Measurements from ENCODE around the gene UBL5.
A peak's percentile ranks its signal among the peaks of the same experiment; 100 is the strongest.
"Not testable (repeated sequence)": the region's sequence is repeated elsewhere in the genome, so short reads cannot be mapped to it uniquely, and the experiment has no call there.

Gene UBL5

GRCh38 chr19:9836021-9836420 lies 8.3 kb downstream of the UBL5 start:
- Histone ChIP-seq H3K4me1 (no peaks in the 10 kb centered on the region), H2AFZ (no peak overlapping the region), H3K4me2 (ENCODE audit: low read length) (peak overlapping the region; percentile 77), H3K4me3 (ENCODE audit: low read depth, low read length) (peak overlapping the region; percentile 87), H3K36me3 (ENCODE audit: control insufficient read depth, insufficient read depth, low read length) (no peaks in the 10 kb centered on the region), H3K9me3 (ENCODE audit: control insufficient read depth, low read length) (no peaks in the 10 kb centered on the region), H3K9ac (no peak overlapping the region), H3K27ac (no peak overlapping the region), H3K27me3 (ENCODE audit: control insufficient read depth, insufficient read depth, low read length) (no peaks in the 10 kb centered on the region), H3K79me2 (peaks cover 67% of the 10 kb centered on the region)
- TF ChIP-seq CTCF (IDR thresholded peaks at IDR 0.05) = no peak

- Histone ChIP-seq H3K4me3 (ENCODE audit: low read depth, low read length) (no peak overlapping the region), H3K36me3 (ENCODE audit: control insufficient read depth, insufficient read depth, low read length) (no peaks in the 10 kb centered on the region), H3K9ac (no peak overlapping the region), H3K4me2 (ENCODE audit: low read length) (no peak overlapping the region), H3K9me3 (ENCODE audit: control insufficient read depth, low read length) (no peaks in the 10 kb centered on the region), H3K27ac (no peak overlapping the region), H3K79me2 (peaks cover 74% of the 10 kb centered on the region), H3K4me1 (no peaks in the 10 kb centered on the region), H3K27me3 (ENCODE audit: control insufficient read depth, insufficient read depth, low read length) (no peaks in the 10 kb centered on the region), H2AFZ (no peak overlapping the region)
- no peak for TF ChIP-seq CTCF (IDR thresholded peaks at IDR 0.05)
Observed at GRCh38 chr19:9838324-9838723, 10.6 kb downstream of the UBL5 start.

GRCh38 chr19:9839415-9839814 lies 11.7 kb downstream of the UBL5 start:
- no peaks in the 10 kb centered on the region for H3K9me3 ChIP-seq (ENCODE audit: control insufficient read depth, low read length)
- no peaks in the 10 kb centered on the region for H3K36me3 ChIP-seq (ENCODE audit: control insufficient read depth, insufficient read depth, low read length)
- no peak overlapping the region for H3K27ac ChIP-seq

GRCh38 chr19:9842834-9843625 lies 15.3 kb downstream of the UBL5 start:
- Histone ChIP-seq H3K9ac (no peak overlapping the region), H3K36me3 (ENCODE audit: control insufficient read depth, insufficient read depth, low read length) (no peaks in the 10 kb centered on the region), H3K4me1 (no peaks in the 10 kb centered on the region), H3K27me3 (ENCODE audit: control insufficient read depth, insufficient read depth, low read length) (no peaks in the 10 kb centered on the region), H3K9me3 (ENCODE audit: control insufficient read depth, low read length) (no peaks in the 10 kb centered on the region), H3K27ac (no peak overlapping the region), H3K4me2 (ENCODE audit: low read length) (no peak overlapping the region), H3K79me2 (peaks cover 54% of the 10 kb centered on the region), H2AFZ (no peak overlapping the region), H3K4me3 (ENCODE audit: low read depth, low read length) (no peak overlapping the region)
- TF ChIP-seq CTCF (IDR thresholded peaks at IDR 0.05) = no peak

More at GRCh38 chr19:9839415-9839814, 11.7 kb downstream of the UBL5 start:
- H3K4me2 ChIP-seq (ENCODE audit: low read length) = no peak overlapping the region
- no peak for TF ChIP-seq CTCF (IDR thresholded peaks at IDR 0.05)
- no peak overlapping the region for H3K9ac ChIP-seq
- no peaks in the 10 kb centered on the region for H3K27me3 ChIP-seq (ENCODE audit: control insufficient read depth, insufficient read depth, low read length)
- no peaks in the 10 kb centered on the region for H3K4me1 ChIP-seq
- no peak overlapping the region for H2AFZ ChIP-seq
- no peak overlapping the region for H3K4me3 ChIP-seq (ENCODE audit: low read depth, low read length)
- H3K79me2 ChIP-seq = peaks cover 71% of the 10 kb centered on the region

- not testable (repeated sequence) for H3K4me2 ChIP-seq (ENCODE audit: low read length); H3K36me3 ChIP-seq (ENCODE audit: control insufficient read depth, insufficient read depth, low read length); H3K27me3 ChIP-seq (ENCODE audit: control insufficient read depth, insufficient read depth, low read length); H3K9me3 ChIP-seq (ENCODE audit: control insufficient read depth, low read length); H3K4me1 ChIP-seq; H3K9ac ChIP-seq; H3K4me3 ChIP-seq (ENCODE audit: low read depth, low read length); H3K27ac ChIP-seq; H2AFZ ChIP-seq
- H3K79me2 ChIP-seq = peaks cover 47% of the 10 kb centered on the region
Observed at GRCh38 chr19:9843626-9844273, 16.0 kb downstream of the UBL5 start.
